ENCODE data around the gene CD96. TPM values are rescaled to one million over a fixed set of nuclear protein-coding genes. Genes with fewer than 3 reads are reported as not detected.

CD96 gene
- total RNA-seq, 2 donors from 2014 or later = 152 to 168 TPM

DNA sequence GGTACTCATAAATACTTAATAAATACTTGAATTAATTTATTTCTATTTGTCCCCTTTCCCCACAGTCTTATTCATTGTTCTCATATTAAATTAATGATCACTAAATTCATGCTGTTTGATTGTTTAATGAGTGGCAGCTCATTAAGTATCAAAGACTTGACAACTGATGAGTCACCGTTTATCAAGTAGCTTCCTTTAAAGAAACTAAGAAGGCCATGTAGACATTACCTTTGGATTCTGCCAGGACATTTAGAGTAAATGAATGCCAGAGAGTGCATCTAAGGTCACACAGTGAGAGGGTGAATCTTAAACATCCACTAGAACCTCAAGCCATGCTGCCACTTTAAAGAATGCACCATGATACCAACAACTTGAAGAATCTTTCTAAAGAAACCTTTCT is 29.3 kb downstream of the CD96 start:
- ATAC-seq (no peak), DNase-seq (ENCODE audit: low spot score) (no peak)
- Mint-ChIP-seq H3K4me1 (ENCODE audit: low read depth in 2 of 2) (peaks cover 31 to 43% of the 10 kb centered on the region in 2 donors), H3K9me3 (no peaks in the 10 kb centered on the region), H3K27ac (peak overlapping the region; percentile 20 to 83), H3K4me3 (no peak overlapping the region), H3K36me3 (peaks cover 5% of the 10 kb centered on the region), H3K27me3 (no peaks in the 10 kb centered on the region)

GRCh38 chr3:111571907-111572460 is 30.0 kb downstream of the CD96 start:
- Mint-ChIP-seq H3K9me3 (no peaks in the 10 kb centered on the region), H3K36me3 (peaks cover 8% of the 10 kb centered on the region), H3K27ac (peak overlapping the region; percentile 20 to 83), H3K4me1 (ENCODE audit: low read depth in 2 of 2) (peaks cover 32 to 45% of the 10 kb centered on the region in 2 donors), H3K4me3 (no peak overlapping the region), H3K27me3 (no peaks in the 10 kb centered on the region)
- no peak for ATAC-seq
- DNase-seq (ENCODE audit: low spot score) = no peak

DNA sequence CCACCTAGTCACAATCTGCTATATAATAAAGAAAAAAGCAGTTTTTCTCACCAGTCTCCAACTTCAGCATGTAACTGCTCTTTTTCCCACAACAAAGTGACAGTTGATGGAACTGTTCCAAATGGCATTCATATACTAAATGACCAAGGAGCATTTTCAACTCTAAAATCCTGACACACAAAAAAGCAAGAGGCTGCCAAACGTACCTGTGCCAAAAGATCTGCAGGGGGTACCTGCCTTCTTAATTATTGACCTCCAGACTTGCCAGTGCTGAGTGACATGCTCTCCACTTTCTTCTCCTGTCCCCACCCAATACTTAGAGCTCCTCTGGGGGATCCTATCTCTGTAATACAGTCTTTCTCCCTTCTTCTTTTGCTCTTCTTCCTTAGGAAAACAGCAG is 35.1 kb downstream of the CD96 start:
- Mint-ChIP-seq H3K4me1 (ENCODE audit: low read depth in 2 of 2) (peaks cover 48 to 56% of the 10 kb centered on the region in 2 donors), H3K27me3 (no peaks in the 10 kb centered on the region), H3K4me3 (no peak overlapping the region), H3K36me3 (peaks cover 38% of the 10 kb centered on the region), H3K27ac (peak overlapping the region; percentile 62 to 64), H3K9me3 (no peaks in the 10 kb centered on the region)
- ATAC-seq (no peak), DNase-seq (ENCODE audit: low spot score) (no peak)

DNA sequence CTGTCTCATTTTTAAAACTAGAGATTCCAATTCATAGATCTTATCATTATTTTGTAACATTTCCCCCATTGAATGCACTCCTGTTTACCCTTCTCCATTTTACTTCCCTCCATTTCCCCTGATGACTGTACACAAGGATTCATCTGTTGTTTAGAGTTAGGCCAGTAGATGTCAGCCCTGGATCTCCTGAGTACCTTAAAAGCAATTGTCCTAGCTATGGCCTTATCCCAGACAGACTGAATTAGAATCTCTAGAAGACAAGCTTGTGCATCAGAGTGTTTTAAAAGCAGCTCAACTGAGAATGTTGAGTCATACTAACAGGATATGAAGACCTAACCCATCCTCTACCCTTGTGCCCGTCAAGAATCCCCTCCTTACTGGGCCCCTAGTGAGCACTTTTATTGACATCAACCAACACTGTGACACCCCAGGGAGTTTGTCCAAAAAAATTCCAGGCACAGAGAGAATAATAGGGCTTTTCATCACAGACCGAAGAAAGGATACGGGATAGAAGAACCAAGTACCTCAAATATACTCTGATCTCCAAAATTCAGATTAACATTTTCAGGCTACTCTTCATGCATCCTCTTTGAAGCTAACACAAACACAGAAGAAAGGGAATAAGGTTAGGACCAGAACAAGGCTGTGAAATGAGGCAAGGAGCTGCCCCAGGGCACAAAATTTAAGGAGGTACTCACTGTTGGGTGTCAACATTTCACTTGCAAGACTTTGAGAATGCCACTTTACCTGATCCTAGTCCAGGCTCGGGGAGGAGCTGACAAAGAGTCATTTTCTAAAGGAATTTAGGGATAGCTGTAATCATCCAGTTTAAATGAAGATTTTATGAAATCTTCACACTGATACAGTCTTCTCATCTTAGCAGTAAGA is 36.0 kb downstream of the CD96 start:
- H3K9me3 Mint-ChIP-seq = no peaks in the 10 kb centered on the region
- DNase-seq (ENCODE audit: low spot score) (no peak), ATAC-seq (peak; percentile 85 to 92)
- peak overlapping the region; percentile 5 for H3K4me3 Mint-ChIP-seq
- H3K27ac Mint-ChIP-seq = peak overlapping the region; percentile 62 to 64
- no peaks in the 10 kb centered on the region for H3K27me3 Mint-ChIP-seq
- peaks cover 47% of the 10 kb centered on the region for H3K36me3 Mint-ChIP-seq
- H3K4me1 Mint-ChIP-seq (ENCODE audit: low read depth in 2 of 2) = peaks cover 51 to 55% of the 10 kb centered on the region in 2 donors

DNA sequence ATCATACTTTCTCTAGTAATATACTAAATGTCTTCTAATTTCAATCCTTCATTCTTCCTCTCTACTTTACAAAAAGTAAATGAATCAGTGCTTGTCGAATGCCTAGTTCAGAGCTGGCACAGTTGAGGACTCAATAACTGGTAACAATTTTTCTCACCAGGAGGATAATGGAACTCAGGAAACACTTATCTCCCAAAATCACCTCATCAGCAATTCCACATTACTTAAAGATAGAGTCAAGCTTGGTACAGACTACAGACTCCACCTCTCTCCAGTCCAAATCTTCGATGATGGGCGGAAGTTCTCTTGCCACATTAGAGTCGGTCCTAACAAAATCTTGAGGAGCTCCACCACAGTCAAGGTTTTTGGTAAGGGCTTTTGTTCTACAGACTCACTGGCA is 36.9 kb downstream of the CD96 start:
- Mint-ChIP-seq H3K27ac (peak overlapping the region; percentile 62 to 64), H3K9me3 (no peaks in the 10 kb centered on the region), H3K27me3 (no peaks in the 10 kb centered on the region), H3K4me3 (no peak overlapping the region), H3K36me3 (peaks cover 49% of the 10 kb centered on the region), H3K4me1 (ENCODE audit: low read depth in 2 of 2) (peaks cover 51 to 52% of the 10 kb centered on the region in 2 donors)
- no peak for DNase-seq (ENCODE audit: low spot score)
- ATAC-seq = no peak

GRCh38 chr3:111579495-111579894 is 37.5 kb downstream of the CD96 start:
- H3K4me3 Mint-ChIP-seq = no peak overlapping the region
- peaks cover 54 to 55% of the 10 kb centered on the region in 2 donors for H3K4me1 Mint-ChIP-seq (ENCODE audit: low read depth in 2 of 2)
- H3K9me3 Mint-ChIP-seq = no peaks in the 10 kb centered on the region
- peak overlapping the region; percentile 62 to 64 for H3K27ac Mint-ChIP-seq
- H3K36me3 Mint-ChIP-seq = peaks cover 56% of the 10 kb centered on the region
- DNase-seq (ENCODE audit: low spot score) (no peak), ATAC-seq (no peak)
- no peaks in the 10 kb centered on the region for H3K27me3 Mint-ChIP-seq

DNA sequence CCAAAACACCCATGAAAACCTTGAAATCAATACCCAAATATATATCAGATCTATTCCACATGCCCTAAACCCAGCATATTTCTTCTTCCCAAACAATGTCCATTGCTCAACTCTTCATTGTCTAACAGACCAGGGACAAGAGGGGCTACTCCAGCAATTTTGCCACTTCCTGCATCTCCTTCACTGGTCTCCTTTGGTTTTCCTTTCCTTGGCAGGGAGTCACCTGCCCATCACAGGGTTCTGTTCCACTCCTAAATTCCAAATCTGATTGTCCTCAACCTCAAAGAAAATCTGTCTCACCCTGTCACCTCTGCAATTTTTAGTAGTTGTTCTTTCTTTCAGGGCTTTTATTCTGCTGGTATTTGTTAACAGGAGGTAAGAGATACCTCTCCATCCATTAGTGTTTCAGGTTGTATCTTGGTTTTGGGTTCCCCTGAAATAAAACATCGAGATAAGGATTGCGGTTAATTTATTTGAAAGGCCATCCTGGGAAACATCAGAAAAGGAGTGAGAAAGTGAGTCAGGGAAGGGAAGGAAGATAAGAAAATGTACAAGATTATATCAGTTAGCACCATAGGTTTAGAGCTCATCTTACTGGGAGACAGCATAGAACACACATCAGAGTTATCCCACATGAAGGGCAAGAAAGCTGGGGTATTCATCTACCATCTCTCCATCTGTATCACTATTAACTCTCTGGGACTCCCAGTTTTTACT is 39.6 kb downstream of the CD96 start:
- no peaks in the 10 kb centered on the region for H3K9me3 Mint-ChIP-seq
- H3K27me3 Mint-ChIP-seq = no peaks in the 10 kb centered on the region
- peaks cover 58% of the 10 kb centered on the region in 2 donors for H3K4me1 Mint-ChIP-seq (ENCODE audit: low read depth in 2 of 2)
- peaks cover 67% of the 10 kb centered on the region for H3K36me3 Mint-ChIP-seq
- H3K4me3 Mint-ChIP-seq = no peak overlapping the region
- DNase-seq (ENCODE audit: low spot score) = no peak
- peak overlapping the region; percentile 9 to 62 for H3K27ac Mint-ChIP-seq
- ATAC-seq = no peak

DNA sequence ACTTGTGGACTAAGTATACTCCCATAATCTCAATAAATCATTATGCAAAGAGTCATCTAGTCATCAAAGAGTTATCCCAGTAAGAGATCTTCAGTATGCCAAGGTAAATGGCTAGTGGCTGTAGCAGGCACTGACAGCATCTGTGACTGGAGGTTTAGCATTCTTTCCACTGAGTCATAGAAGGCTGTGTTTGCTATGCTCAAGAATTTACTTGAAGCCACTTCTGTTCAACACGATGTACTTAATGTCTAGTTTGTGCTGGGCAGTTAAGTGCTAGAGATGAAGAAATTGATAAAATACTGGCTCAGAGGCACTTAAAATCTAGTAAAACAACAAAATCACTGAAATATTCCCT is 40.1 kb downstream of the CD96 start:
- DNase-seq (ENCODE audit: low spot score) = no peak
- H3K36me3 Mint-ChIP-seq = peaks cover 67% of the 10 kb centered on the region
- no peak for ATAC-seq
- H3K9me3 Mint-ChIP-seq = no peaks in the 10 kb centered on the region
- peaks cover 57% of the 10 kb centered on the region in 2 donors for H3K4me1 Mint-ChIP-seq (ENCODE audit: low read depth in 2 of 2)
- no peaks in the 10 kb centered on the region for H3K27me3 Mint-ChIP-seq
- peak overlapping the region in 1 of 2 donors; percentile 62 for H3K27ac Mint-ChIP-seq
- H3K4me3 Mint-ChIP-seq = no peak overlapping the region

- ATAC-seq (no peak), DNase-seq (ENCODE audit: low spot score) (no peak)
- H3K27me3 Mint-ChIP-seq = no peaks in the 10 kb centered on the region
- peaks cover 71% of the 10 kb centered on the region for H3K36me3 Mint-ChIP-seq
- no peak overlapping the region for H3K27ac Mint-ChIP-seq
- no peak overlapping the region for H3K4me3 Mint-ChIP-seq
- peaks cover 45 to 47% of the 10 kb centered on the region in 2 donors for H3K4me1 Mint-ChIP-seq (ENCODE audit: low read depth in 2 of 2)
- H3K9me3 Mint-ChIP-seq = no peaks in the 10 kb centered on the region
Observed at GRCh38 chr3:111584744-111585143, 42.7 kb downstream of the CD96 start.

GRCh38 chr3:111585217-111585616 is 43.2 kb downstream of the CD96 start:
- Mint-ChIP-seq H3K4me1 (ENCODE audit: low read depth in 2 of 2) (peaks cover 40 to 47% of the 10 kb centered on the region in 2 donors), H3K4me3 (no peak overlapping the region), H3K9me3 (no peaks in the 10 kb centered on the region), H3K27ac (no peak overlapping the region), H3K36me3 (peaks cover 72% of the 10 kb centered on the region), H3K27me3 (no peaks in the 10 kb centered on the region)
- DNase-seq (ENCODE audit: low spot score) (no peak), ATAC-seq (no peak)

DNA sequence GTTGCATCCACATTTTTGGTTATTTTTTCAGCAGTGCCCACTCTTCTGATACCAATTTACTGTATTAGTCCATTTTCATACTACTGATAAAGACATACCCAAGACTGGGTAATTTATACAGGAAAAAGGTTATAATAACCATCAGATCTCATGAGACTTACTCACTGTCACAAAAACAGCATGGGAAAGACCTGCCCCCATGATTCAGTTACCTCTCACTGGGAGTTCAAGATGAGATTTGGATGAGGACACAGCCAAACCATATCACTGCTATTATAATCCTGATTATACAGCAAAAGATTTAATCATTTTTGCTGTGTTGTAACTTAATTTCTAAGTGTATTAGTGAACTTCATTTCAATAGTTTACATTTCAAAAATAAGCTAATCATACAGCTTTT is 46.5 kb downstream of the CD96 start:
- H3K36me3 Mint-ChIP-seq = peaks cover 54% of the 10 kb centered on the region
- no peak overlapping the region for H3K4me3 Mint-ChIP-seq
- H3K27me3 Mint-ChIP-seq = no peaks in the 10 kb centered on the region
- peaks cover 25 to 38% of the 10 kb centered on the region in 2 donors for H3K4me1 Mint-ChIP-seq (ENCODE audit: low read depth in 2 of 2)
- no peaks in the 10 kb centered on the region for H3K9me3 Mint-ChIP-seq
- H3K27ac Mint-ChIP-seq = peak overlapping the region; percentile 51 to 58
- DNase-seq (ENCODE audit: low spot score) (no peak), ATAC-seq (no peak)

GRCh38 chr3:111589303-111590142 is 47.5 kb downstream of the CD96 start:
- ATAC-seq = no peak
- no peak overlapping the region for H3K4me3 Mint-ChIP-seq
- H3K9me3 Mint-ChIP-seq = no peaks in the 10 kb centered on the region
- H3K27ac Mint-ChIP-seq = peak overlapping the region; percentile 37 to 53
- H3K27me3 Mint-ChIP-seq = no peaks in the 10 kb centered on the region
- peaks cover 28 to 42% of the 10 kb centered on the region in 2 donors for H3K4me1 Mint-ChIP-seq (ENCODE audit: low read depth in 2 of 2)
- peaks cover 54% of the 10 kb centered on the region for H3K36me3 Mint-ChIP-seq
- DNase-seq (ENCODE audit: low spot score) = no peak

- Mint-ChIP-seq H3K4me3 (no peak overlapping the region), H3K9me3 (no peaks in the 10 kb centered on the region), H3K27ac (peak overlapping the region in 1 of 2 donors; percentile 37), H3K27me3 (no peaks in the 10 kb centered on the region), H3K4me1 (ENCODE audit: low read depth in 2 of 2) (peaks cover 26 to 48% of the 10 kb centered on the region in 2 donors), H3K36me3 (peaks cover 50% of the 10 kb centered on the region)
- ATAC-seq (no peak), DNase-seq (ENCODE audit: low spot score) (no peak)
Observed at GRCh38 chr3:111590143-111590491, 48.1 kb downstream of the CD96 start.
